HG03060 (cell line): Measurements from ENCODE around the gene MGMT.

Experiments used
- ATAC-seq: cut with Tn5 transposase; IDR thresholded peaks from one replicate; pipeline ENCODE4 v1.9.1; 2021; ENCODE audit warnings: low read depth, moderate number of reproducible peaks; ENCODE audit not compliant: unreplicated experiment

Gene MGMT

GRCh38 chr10:129809431-129809830 is 342.4 kb downstream of the MGMT start:
- ATAC-seq, result no peak

GRCh38 chr10:129809841-129810240 is 342.8 kb downstream of the MGMT start:
- ATAC-seq, result no peak

- ATAC-seq, result no peak
These were observed 344.2 kb downstream of the MGMT start for GRCh38 chr10:129811208-129811607.

GRCh38 chr10:129812398-129812797 is 345.4 kb downstream of the MGMT start:
- ATAC-seq, result no peak

- ATAC-seq, result no peak
These were observed 347.9 kb downstream of the MGMT start for GRCh38 chr10:129814681-129815646.

GRCh38 chr10:129815898-129816655 is 349.0 kb downstream of the MGMT start:
- ATAC-seq, result no peak

GRCh38 chr10:129816656-129817045 is 349.6 kb downstream of the MGMT start:
- ATAC-seq, result no peak
